Effector memory CD8-positive, alpha-beta T cell (primary cell): ENCODE measurements around the gene NPTX1.

Experiments used
- ATAC-seq: fragments of 150-1000 bp; cut with Tn5 transposase; replicated peaks from 2 replicates; pipeline ENCODE4 v1.10.0; 2021; ENCODE audit warnings: mild to moderate bottlenecking, moderate library complexity
- DNase-seq, 3 experiments: peaks; one replicate each; pipeline ENCODE4 v3.0.0; 2021
- H3K27ac Mint-ChIP-seq, 2 donors: one replicate each; pipeline ENCODE4 v1.8.0; 2022; ENCODE audit warnings: mild to moderate bottlenecking in 2 of 2, mixed read lengths in 2 of 2, moderate library complexity in 2 of 2
- H3K27me3 Mint-ChIP-seq, 2 donors: one replicate each; pipeline ENCODE4 v1.8.0; 2022; ENCODE audit warnings: mixed read lengths in 2 of 2
- H3K36me3 Mint-ChIP-seq: one replicate; pipeline ENCODE4 v1.8.0; 2022; ENCODE audit warnings: mild to moderate bottlenecking, moderate library complexity, mixed read lengths; ENCODE audit not compliant: insufficient read depth
- H3K4me1 Mint-ChIP-seq, 2 donors: one replicate each; pipeline ENCODE4 v1.8.0; 2022; ENCODE audit warnings: low read depth in 2 of 2, mixed read lengths in 2 of 2
- H3K4me3 Mint-ChIP-seq, 2 donors: one replicate each; pipeline ENCODE4 v1.8.0; 2022; ENCODE audit warnings: mild to moderate bottlenecking in 2 of 2, mixed read lengths in 2 of 2, moderate library complexity in 2 of 2
- H3K9me3 Mint-ChIP-seq, 2 donors: one replicate each; pipeline ENCODE4 v1.8.0; 2022; ENCODE audit warnings: mixed read lengths in 2 of 2

The NPTX1 gene

GRCh38 chr17:80432961-80433550, 43.4 kb downstream of the NPTX1 start:
- no peak for DNase-seq

GRCh38 chr17:80432350-80432955, 44.0 kb downstream of the NPTX1 start:
- H3K4me3 Mint-ChIP-seq, result no peak overlapping the region
- H3K27ac Mint-ChIP-seq, result no peak overlapping the region
- no peaks in the 10 kb centered on the region for H3K9me3 Mint-ChIP-seq
- no peaks in the 10 kb centered on the region for H3K36me3 Mint-ChIP-seq
- H3K4me1 Mint-ChIP-seq, result peaks cover 0 to 1% of the 10 kb centered on the region in 2 donors
- H3K27me3 Mint-ChIP-seq, result no peaks in the 10 kb centered on the region
- DNase-seq (no peak), ATAC-seq (no peak)

More at GRCh38 chr17:80432961-80433550, 43.4 kb downstream of the NPTX1 start:
- Mint-ChIP-seq H3K27ac (no peak overlapping the region), H3K27me3 (no peaks in the 10 kb centered on the region), H3K4me3 (no peak overlapping the region), H3K9me3 (no peaks in the 10 kb centered on the region), H3K36me3 (no peaks in the 10 kb centered on the region), H3K4me1 (peaks cover 0 to 1% of the 10 kb centered on the region in 2 donors)
- ATAC-seq, result no peak

GRCh38 chr17:80431246-80432195, 44.9 kb downstream of the NPTX1 start:
- Mint-ChIP-seq H3K36me3 (no peaks in the 10 kb centered on the region), H3K27me3 (no peaks in the 10 kb centered on the region), H3K4me3 (no peak overlapping the region), H3K4me1 (peaks cover 0 to 7% of the 10 kb centered on the region in 2 donors), H3K9me3 (no peaks in the 10 kb centered on the region), H3K27ac (peak overlapping the region in 1 of 2 donors; percentile 29)
- no peak for ATAC-seq
- no peak for DNase-seq

- Mint-ChIP-seq H3K27ac (no peak overlapping the region), H3K9me3 (no peaks in the 10 kb centered on the region), H3K27me3 (no peaks in the 10 kb centered on the region), H3K4me3 (no peak overlapping the region), H3K36me3 (peaks cover 5% of the 10 kb centered on the region), H3K4me1 (peaks cover 0 to 7% of the 10 kb centered on the region in 2 donors)
- no peak for DNase-seq
- no peak for ATAC-seq
These were observed 45.8 kb downstream of the NPTX1 start for GRCh38 chr17:80430446-80431245.

- H3K36me3 Mint-ChIP-seq, result peaks cover 5% of the 10 kb centered on the region
- peak overlapping the region in 1 of 2 donors; percentile 46 for H3K27ac Mint-ChIP-seq
- DNase-seq (no peak), ATAC-seq (no peak)
- H3K9me3 Mint-ChIP-seq, result no peaks in the 10 kb centered on the region
- H3K4me1 Mint-ChIP-seq, result peaks cover 0 to 7% of the 10 kb centered on the region in 2 donors
- no peak overlapping the region for H3K4me3 Mint-ChIP-seq
- no peaks in the 10 kb centered on the region for H3K27me3 Mint-ChIP-seq
These were observed 46.8 kb downstream of the NPTX1 start for GRCh38 chr17:80429356-80430275.

- Mint-ChIP-seq H3K9me3 (no peaks in the 10 kb centered on the region), H3K4me1 (peaks cover 4 to 12% of the 10 kb centered on the region in 2 donors), H3K27ac (peak overlapping the region in 1 of 2 donors; percentile 46), H3K36me3 (peaks cover 5% of the 10 kb centered on the region), H3K4me3 (no peak overlapping the region), H3K27me3 (no peaks in the 10 kb centered on the region)
- DNase-seq, result no peak
- ATAC-seq, result no peak
These were observed 47.6 kb downstream of the NPTX1 start for GRCh38 chr17:80428796-80429195.

GRCh38 chr17:80428363-80428762, 48.0 kb downstream of the NPTX1 start:
- Mint-ChIP-seq H3K4me3 (no peak overlapping the region), H3K27me3 (no peaks in the 10 kb centered on the region), H3K36me3 (peaks cover 5% of the 10 kb centered on the region), H3K4me1 (peaks cover 5 to 12% of the 10 kb centered on the region in 2 donors), H3K9me3 (no peaks in the 10 kb centered on the region), H3K27ac (peak overlapping the region in 1 of 2 donors; percentile 46)
- ATAC-seq (no peak), DNase-seq (no peak)

GRCh38 chr17:80427366-80428282, 48.8 kb downstream of the NPTX1 start:
- DNase-seq (no peak), ATAC-seq (no peak)
- no peaks in the 10 kb centered on the region for H3K27me3 Mint-ChIP-seq
- H3K4me3 Mint-ChIP-seq, result no peak overlapping the region
- H3K36me3 Mint-ChIP-seq, result peaks cover 6% of the 10 kb centered on the region
- H3K27ac Mint-ChIP-seq, result peak overlapping the region in 1 of 2 donors; percentile 67
- no peaks in the 10 kb centered on the region for H3K9me3 Mint-ChIP-seq
- peaks cover 5 to 14% of the 10 kb centered on the region in 2 donors for H3K4me1 Mint-ChIP-seq

- Mint-ChIP-seq H3K27ac (peak overlapping the region in 1 of 2 donors; percentile 67), H3K4me3 (no peak overlapping the region), H3K36me3 (peaks cover 7% of the 10 kb centered on the region), H3K27me3 (no peaks in the 10 kb centered on the region), H3K9me3 (no peaks in the 10 kb centered on the region), H3K4me1 (peaks cover 5 to 14% of the 10 kb centered on the region in 2 donors)
- DNase-seq (peak; percentile 88 to 93 (median 93)), ATAC-seq (peak; percentile 96)
These were observed 49.6 kb downstream of the NPTX1 start for GRCh38 chr17:80426671-80427326.

- Mint-ChIP-seq H3K9me3 (no peaks in the 10 kb centered on the region), H3K4me3 (no peak overlapping the region), H3K27ac (peak overlapping the region; percentile 65 to 67), H3K4me1 (peaks cover 5 to 14% of the 10 kb centered on the region in 2 donors), H3K36me3 (peaks cover 7% of the 10 kb centered on the region), H3K27me3 (no peaks in the 10 kb centered on the region)
- ATAC-seq (no peak), DNase-seq (no peak)
These were observed 50.5 kb downstream of the NPTX1 start for GRCh38 chr17:80425835-80426426.
